HG03060 (cell line): ENCODE data around the gene ABCD1.
"Not testable (repeated sequence)": the region's sequence is repeated elsewhere in the genome, so short reads cannot be mapped to it uniquely, and the experiment has no call there.

Experiments used
- ATAC-seq: cut with Tn5 transposase; IDR thresholded peaks from one replicate; pipeline ENCODE4 v1.9.1; 2021; ENCODE audit warnings: low read depth, moderate number of reproducible peaks; ENCODE audit not compliant: unreplicated experiment

ABCD1 gene

DNA sequence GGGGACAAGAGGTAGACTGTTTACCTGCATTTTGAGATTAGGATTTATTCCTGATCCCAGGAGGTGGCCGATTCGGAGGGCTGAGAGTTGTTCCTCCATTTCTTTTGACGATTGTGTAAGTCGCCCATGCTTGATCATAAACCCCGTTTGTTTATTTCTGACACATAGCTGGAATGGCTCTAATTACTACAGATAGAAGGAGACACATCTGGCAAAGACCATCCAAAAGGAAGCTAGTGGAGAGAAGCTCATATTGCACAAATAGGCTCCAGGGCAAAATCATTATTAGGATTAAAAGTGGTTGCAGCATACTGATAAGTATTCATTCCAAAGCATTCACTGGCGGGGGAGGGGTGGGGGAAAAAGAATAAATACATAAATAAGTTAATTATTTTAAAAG, 22.3 kb downstream of the ABCD1 start:
- ATAC-seq: not testable (repeated sequence)

DNA sequence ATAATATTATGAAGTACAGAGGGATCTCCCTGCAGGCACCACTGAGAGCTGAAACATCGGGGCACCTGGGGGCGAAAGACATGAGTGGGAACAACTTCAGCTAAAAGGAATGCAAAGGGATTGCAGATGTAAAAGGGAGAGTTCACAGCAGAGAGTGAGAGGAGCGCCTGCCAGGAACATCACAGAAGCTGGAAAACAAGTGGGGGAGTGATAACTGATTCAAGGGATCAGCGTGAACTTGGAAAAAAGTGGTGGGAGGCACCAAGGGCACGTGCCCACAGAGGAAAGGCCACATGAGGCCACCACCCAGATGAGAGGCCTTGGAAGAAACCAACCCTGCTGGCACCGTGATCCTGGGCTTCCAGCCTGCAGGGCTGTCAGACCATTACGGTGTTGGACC, 24.4 kb downstream of the ABCD1 start:
- not testable (repeated sequence) for ATAC-seq

DNA sequence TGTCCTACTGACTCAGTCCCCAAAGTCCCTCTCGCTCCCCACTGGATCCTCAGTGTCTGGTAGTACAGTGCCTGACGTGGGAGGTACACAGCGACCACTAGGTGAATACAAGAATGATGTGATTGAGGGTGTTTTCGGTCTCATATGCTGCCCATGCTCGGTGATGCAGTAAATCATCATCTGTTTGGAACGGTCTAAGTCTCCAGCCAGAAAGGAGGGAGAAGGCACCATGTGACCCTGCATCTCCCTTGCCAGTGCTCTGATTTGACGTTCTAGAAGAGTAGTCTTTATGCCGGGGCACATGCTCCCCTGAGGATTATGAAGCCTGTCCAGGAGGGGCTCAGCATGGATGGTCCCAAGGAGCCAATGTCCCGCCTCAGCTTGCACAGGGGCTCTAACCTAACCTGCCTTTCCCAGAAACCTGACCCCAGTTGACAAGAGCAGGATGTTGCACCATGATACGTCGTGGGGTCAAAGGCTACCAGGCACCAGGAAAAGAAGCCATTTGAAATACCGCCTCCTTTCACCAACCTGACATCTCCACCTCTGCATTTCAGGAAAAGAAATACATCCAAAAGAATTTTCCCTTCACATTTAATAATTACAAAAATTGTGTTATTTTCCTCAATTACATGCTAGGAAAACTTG, 25.6 kb downstream of the ABCD1 start:
- no peak for ATAC-seq

DNA sequence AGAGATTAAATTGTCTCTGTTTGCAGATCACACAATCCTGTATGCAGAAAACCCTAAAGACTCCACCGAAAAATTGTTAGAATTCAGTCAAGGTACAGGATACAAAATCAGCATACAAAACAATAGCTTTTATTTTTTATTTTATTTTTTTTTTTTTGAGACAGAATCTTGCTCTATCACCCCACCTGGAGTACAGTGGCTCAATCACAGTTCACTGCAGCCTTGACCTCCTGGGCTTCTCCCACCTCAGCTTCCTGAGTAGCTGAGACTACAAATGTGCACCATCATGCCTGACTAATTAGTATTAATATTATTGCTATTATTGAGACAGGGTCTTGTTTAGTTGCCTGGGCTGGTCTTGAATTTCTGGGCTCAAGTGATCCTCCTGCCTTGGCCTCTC, 30.5 kb downstream of the ABCD1 start:
- no peak for ATAC-seq

DNA sequence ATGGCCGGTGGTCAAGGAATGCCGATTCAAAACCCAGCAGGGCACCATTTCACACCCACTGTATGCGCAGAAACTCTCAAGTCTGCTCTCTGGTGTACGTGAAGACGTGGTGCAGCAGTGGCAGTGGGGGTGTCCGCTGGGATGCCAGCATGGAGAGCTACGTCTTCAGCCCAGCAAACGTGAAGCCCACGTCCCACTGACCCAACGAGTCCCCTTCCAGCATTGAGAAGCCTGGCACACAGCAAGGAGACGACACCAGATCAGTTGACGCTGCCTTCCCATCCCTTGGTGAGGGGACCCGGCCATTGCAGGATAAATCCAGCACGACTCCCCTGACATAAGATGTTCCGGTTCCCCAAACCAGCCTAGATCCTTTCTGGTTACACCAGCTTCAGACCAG, 37.2 kb downstream of the ABCD1 start:
- ATAC-seq: no peak

DNA sequence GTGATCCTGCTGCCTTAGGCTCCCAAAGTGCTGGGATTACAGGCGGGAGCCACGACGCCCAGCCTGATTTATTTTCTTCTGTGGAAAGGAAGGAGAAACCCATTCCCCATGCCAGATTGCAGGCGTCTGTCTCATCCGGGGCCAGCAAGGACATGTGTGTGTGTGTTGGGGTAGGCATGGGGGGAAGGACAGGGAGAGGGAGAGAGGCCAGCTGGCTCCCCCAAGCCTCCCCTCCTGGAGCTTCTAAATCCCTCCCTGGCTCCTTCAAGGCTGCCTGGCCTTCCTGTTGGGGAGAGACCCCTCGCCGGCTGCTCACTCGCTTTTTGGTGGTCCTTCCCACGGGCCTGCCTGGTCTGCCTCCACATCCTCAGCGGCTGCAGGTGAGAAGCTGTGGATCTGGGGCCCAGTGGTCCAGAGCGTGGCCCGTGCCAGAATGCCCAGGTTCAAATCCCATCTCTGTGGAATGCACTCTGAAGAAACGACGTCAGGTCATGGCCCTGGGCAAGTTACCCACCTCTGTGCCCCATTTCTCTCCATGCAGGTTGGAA, 38.0 kb downstream of the ABCD1 start:
- no peak for ATAC-seq

DNA sequence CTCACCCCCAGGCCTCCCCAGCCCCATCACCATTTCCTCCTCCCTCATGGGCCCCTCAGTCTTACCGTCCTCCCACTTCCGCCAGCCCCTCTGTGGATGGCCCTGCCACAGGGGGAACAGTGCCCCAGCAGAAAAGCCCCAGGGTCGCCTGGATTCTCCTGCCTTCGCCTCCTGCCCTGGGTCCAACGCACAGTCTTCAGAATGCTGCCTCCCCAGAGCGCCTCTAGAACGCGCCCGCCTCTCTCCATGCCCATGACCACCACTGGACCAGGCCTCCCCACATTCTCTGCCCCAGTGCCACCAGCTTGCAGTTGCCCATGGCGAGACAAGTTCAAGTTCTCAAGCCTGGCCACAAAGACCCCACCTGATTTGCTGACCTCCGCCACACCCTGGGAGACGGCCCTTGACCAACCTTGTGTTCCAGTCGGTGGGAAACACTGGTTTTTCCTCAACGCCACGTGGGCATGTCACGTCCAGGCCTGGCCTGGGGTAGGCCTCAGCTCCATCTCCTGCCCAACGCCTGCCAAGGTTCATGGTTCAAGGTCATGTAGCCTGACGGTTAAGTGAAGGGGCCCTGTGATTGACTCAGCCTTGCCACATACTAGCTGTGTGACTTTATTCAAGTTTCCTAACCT, 38.8 kb downstream of the ABCD1 start:
- ATAC-seq: no peak

DNA sequence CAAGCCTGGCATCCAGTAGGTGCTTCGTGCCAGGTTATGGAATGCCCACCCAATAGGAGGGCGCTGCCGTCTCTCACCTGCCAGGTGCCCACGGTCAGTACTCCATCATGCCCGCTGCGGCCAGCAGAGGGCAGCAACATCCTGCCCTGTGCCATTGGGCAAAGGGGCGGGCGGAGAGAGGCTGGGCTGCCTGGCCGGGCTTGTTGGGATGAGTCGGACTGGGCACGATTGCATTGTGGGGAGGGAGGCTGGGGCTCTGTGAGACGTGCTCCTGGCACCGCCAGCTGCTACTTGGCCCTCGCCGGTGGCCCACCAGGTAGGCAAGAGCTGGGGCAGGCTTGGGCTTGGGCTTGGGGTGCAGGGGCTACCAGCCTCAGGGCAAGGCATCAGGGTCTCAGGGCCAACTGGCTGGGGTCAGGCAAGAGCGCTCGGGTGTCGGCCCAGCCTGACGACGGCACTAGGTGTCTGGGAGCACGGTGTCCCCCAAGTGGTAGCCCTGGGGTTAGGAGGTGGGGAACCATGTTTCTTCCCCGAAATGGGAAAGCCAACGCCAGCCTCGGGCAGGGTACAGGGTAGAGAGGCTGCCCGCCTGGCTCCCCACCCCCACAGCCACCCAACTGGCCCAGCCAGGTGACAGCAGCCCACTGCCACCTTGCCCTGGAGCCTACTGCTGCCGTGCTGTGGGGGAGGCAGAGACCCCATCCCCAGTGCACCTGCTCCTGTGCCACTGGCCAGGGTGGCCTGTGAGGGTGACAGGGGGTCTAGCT, 39.5 kb downstream of the ABCD1 start, which contains the start of gene PLXNB3:
Gene PLXNB3 (plus strand): TSS at position 261 of the 767 bp plus-strand sequence. CDS start 1,287 bp downstream, outside the sequence.
- ATAC-seq: no peak

DNA sequence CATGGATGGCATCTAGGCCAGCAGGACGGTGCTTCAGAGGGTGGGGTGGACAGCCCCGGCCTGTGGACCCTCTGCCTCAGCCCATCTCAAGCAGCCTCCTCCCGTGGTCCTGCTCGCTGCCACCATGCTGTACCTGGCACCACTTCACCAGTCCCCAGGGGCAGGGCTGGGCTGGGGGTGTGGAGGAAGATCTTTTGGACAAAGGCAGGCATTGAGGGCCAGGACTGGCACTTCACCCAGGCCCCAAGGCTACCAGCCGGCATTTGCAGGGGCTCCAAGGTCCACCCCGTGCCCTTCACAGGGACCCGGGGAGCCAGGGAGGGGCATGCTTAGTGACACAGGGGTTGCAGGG, 40.1 kb downstream of the ABCD1 start:
- no peak for ATAC-seq

DNA sequence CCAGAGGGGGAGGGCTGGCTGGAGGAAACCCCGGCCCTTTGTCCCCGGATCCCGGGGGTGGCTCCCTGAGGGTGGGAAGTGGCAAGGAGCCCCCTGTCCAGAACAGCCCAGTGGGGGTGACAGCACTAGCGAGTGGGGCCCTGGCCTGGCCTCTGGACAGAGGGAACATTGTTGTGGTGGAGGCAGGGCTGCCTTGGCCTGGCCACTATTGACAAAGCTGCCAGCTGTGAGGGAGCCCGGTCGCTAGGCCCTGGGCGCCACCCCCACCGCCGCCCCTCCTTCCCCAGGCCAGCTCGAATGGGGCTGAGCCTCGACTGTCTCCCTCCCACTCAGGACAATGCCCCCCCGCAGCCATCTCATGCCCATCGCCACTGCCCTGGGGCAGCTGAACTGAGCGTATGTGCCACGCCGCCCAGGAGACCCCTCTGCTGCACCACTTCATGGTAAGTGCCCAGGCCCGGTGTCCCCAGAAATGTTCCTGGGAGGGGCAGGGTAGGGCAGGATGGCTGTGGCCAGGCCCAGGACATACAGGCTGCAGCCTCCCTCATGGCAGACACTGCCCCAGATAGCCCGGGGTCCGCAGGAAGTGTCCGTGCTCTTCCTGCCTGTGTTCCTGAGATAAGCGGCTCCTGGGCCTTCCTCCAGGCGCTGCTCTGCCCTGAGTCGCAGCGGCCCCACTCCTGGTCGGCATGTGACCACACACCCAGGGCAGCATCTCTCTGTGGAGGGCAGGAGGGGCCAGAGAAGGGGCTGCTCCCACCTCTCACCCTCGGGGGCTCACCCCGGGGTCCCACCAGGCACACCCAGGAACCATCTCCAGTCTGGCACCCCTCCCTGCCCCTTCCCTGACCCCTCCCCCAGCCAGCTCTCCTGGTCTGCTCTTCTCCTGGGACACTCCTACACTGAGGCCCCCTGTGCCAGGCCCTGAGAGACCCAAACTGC, 40.8 kb downstream of the ABCD1 start:
- no peak for ATAC-seq

DNA sequence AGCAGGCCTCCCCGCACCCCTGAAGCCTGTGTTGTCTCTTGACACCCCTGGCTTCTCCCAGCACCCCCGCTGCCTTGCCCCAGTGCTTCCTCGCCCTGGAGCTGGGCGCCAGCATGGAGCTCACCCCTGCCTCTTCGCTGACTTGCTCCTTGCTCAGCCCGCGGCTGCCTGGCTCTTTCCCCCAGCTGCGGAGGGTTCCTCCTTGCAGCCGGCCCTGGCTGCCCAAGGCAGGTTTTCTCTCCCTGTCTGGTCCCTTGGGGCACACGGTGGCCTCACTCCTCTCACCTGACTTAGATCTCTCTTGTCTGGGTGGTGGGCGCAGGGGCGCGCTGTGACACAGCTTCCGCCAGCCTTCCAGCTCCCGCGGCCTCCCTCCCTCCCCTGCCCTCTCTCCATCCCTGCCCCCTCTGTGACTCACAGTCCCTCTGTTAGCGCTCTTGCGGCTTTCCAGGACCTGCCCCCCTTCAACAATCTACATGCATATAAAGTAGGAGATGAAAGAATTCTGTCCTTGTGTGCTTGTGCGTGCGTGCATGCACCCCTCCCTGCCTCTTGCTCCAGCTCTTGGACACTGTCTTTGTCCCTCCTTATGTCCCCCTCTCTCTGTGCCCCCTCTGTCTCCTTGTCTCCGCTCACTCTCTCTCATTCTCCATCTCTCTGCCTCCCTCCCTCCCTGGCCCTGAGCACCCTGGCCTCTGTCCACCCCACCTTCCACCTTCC, 41.6 kb downstream of the ABCD1 start:
- ATAC-seq: no peak

DNA sequence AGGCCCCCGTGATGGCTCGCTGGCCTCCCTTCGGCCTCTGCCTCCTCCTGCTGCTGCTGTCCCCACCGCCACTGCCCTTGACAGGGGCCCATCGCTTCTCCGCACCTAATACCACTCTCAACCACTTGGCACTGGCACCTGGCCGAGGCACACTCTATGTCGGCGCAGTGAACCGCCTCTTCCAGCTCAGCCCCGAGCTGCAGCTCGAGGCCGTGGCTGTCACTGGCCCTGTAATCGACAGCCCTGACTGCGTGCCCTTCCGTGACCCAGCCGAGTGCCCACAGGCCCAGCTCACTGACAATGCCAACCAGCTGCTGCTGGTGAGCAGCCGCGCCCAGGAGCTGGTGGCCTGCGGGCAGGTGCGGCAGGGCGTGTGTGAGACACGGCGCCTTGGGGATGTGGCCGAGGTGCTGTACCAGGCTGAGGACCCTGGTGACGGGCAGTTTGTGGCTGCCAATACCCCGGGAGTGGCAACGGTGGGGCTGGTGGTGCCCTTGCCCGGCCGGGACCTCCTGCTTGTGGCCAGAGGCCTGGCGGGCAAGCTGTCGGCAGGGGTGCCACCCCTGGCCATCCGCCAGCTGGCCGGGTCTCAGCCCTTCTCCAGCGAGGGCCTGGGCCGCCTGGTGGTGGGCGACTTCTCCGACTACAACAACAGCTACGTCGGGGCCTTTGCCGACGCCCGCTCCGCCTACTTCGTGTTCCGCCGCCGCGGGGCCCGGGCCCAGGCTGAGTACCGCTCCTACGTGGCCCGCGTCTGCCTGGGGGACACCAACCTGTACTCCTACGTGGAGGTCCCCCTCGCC, 42.4 kb downstream of the ABCD1 start:
- ATAC-seq: no peak

DNA sequence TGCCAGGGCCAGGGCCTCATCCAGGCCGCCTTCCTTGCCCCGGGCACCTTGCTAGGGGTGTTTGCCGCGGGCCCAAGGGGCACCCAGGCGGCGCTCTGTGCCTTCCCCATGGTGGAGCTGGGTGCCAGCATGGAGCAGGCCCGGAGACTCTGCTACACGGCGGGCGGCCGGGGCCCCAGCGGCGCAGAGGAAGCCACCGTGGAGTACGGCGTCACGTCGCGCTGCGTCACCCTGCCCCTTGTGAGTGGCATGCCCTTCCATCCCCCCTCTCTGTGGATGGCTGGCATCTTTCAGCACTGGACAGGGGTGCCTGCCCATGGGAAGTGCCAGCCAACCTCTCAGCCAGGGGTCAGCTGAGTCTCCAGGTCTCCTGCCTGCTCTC, 43.0 kb downstream of the ABCD1 start:
- ATAC-seq: no peak

DNA sequence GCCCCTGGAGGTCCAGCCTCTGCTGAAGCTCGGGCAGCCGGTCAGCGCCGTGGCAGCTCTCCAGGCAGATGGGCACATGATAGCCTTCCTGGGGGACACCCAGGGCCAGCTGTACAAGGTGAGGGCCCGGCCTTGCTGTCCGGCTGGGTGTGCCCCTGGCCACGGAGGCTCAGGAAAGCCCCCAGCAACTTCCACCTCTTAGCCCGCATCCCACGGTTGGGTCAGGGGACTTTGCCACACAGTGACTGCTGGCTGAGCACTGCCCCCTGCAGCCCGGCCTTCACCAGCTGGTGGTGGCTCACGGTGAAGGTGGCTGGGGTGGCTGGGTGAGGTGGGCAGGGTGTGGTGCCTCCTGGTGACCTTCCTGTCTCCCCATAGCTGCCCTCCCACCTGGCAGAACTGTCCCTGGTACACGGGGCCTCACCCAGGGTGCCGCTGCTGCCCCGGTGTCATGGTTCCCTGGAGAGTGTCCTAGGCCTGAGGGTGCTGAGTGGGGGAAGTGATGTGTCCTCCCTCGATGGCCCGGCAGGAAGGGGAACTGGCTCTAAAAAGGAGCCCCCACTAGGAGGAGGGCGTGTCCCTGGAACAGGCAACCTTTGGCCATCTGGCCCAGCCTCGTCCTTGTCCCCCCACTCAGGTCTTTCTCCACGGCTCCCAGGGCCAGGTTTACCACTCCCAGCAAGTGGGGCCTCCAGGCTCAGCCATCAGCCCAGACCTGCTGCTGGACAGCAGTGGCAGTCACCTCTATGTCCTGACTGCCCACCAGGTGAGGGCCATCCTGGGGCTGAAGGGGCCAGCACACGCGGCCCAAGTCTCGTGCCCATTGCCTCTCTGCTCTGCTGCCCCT, 43.9 kb downstream of the ABCD1 start:
- ATAC-seq: no peak

DNA sequence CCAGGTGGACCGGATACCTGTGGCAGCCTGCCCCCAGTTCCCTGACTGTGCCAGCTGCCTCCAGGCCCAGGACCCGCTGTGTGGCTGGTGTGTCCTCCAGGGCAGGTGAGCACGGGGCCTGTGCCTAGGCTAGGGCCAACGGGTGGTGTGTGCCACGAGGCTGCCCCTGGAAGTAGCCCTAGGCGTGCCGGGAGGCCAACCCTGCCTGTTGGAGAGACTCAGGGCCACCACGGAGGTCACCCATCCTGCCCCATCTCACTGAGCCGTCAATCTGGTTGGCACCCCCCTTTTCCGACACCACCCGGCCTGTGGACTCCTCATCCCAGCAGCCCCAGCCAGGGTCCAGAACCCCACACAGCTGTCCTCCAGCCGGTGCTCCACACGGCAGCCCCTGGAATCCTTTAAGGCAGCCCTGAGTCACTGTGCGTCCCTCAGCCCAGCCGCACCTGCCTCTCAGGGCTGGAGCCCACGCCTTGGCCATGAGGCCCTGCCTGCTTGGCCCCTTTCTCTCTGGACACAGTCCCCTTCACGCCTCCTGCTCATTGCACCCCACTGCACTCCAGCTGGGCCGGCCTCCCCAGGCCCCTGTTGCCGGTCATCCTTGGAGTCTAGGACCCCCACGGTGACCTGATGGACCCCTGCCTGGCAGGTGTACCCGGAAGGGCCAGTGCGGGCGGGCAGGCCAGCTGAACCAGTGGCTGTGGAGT, 44.7 kb downstream of the ABCD1 start:
- no peak for ATAC-seq

DNA sequence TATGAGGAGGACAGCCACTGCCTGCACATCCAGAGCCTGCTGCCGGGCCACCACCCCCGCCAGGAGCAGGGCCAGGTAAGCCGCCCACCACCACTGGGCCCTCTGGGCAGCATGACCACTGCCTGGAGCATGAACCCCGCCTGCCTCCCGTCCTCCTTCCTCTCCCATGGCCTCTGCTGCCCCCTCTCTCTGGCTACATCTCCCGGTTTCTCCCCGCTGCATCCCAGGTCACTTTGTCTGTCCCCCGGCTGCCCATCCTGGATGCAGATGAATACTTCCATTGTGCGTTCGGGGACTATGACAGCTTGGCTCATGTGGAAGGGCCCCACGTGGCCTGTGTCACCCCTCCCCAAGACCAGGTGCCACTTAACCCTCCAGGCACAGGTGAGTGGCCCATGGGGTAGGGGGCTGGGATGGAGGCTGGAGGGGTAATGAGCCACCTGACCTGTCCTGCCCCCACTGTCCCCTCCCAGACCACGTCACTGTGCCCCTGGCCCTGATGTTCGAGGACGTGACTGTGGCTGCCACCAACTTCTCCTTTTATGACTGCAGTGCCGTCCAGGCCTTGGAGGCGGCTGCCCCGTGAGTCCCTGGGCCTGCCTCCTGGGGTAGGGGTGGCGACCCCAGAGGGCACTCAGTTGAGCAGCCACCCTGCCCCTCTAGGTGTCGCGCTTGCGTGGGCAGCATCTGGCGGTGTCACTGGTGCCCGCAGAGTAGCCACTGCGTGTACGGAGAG, 45.4 kb downstream of the ABCD1 start:
- ATAC-seq: no peak
